DMS79 treated with DMSO at 0.1 percent for 48 hours (cell line): ENCODE data around the gene PTS.
"Not testable (repeated sequence)": the region's sequence is repeated elsewhere in the genome, so short reads cannot be mapped to it uniquely, and the experiment has no call there.

Experiments
- DNase-seq: peaks from one replicate; lab custom pipeline; 2025; lab: John Stamatoyannopoulos, UW

PTS gene

DNA sequence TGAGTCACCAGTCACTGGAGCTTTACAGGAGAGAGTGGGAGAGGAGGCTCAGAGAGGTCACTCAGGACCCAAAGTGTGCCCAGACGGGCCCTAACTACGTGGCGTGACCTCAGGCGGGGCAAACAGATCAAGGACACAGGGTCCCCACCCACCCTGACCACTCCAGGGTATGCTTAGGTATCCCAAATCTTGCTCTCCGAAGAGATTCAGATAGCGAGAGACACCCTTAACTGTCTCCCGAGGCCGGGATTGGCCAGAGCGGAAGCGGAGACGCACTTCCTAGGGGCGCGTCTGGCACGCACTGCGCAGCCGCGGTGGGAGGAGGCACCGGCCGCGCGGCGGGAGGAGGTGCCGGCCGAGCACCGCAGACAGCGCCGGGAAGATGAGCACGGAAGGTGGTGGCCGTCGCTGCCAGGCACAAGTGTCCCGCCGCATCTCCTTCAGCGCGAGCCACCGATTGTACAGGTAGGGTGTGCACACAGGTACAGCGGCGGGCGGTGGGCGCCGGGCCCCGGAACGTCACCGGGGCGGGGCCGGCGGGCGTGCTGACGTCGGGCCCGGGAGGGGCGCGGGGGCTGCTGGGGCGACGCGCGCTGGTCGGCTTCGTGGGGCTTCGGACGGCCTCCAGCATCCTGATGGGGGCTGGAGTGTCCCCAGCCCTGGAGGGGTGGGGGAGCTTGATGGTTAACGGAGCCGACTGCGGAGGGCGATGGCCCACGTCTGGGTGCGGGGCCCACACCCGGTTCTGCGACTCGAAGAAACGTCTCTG is at the start of gene PTS:
PTS (plus strand) TSS at position 367 of the 769 bp plus-strand sequence; CDS start at position 383, 16 bp downstream.
- peak; percentile 86 for DNase-seq

DNA sequence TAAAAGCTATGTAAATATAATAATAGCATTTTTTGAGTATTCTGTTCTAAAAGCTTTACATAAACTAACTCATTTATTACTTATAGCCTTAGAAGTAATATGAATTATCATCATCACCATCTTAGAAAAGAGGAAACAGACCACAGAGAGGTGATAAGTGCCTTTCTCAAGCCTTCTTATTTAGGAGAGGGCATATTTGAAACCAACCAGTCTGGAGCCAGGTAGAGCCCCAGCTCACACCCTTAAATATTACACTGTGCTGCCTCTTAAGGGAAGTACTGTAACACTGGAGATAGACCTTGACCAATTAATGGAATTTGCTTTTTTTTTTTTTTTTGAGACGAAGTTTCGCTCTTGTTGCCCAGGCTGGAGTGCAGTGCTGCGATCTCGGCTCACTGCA is 48.6 kb upstream of the PTS start:
- DNase-seq = peak; percentile 73

- DNase-seq = no peak
Measured at GRCh38 chr11:112178428-112178827, 47.8 kb upstream of the PTS start.

DNA sequence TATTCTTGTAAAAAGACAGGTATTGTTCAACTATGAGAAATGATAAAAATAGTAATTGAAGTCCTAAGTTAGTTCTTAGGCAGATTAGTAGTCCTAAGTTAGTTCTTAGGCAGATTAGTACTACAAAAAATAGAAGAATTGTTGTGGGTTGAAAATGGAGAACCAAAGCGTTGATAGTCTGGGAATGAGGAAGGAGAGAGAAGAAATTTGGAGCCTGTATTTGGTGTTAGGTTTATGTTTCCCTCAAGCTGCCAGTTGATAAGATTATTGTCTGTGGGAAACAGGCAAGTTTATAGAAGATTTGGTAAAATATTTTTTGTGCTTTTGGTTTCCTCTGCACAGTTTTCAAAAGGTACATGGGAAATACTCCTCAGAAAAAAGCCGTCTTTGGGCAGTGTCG is 47.3 kb upstream of the PTS start:
- DNase-seq = no peak

- no peak for DNase-seq
Measured at GRCh38 chr11:112179601-112180000, 46.6 kb upstream of the PTS start.

DNA sequence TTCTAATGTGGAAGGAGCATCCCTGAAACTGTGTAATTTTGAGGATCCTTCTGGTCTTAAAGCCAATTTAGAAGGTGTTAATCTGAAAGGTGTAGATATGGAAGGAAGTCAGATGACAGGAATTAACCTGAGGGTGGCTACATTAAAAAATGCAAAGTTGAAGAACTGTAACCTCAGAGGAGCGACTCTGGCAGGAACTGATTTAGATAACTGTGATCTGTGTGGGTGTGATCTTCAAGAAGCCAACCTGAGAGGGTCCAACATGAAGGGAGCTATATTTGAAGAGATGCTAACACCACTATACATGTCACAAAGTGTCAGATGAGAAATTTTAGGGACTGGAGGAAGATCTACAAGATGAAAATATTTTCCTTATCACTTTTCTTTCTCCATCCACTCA is 43.4 kb upstream of the PTS start:
- DNase-seq = no peak

GRCh38 chr11:112185883-112186282 is 40.3 kb upstream of the PTS start:
- DNase-seq = peak; percentile 96

DNA sequence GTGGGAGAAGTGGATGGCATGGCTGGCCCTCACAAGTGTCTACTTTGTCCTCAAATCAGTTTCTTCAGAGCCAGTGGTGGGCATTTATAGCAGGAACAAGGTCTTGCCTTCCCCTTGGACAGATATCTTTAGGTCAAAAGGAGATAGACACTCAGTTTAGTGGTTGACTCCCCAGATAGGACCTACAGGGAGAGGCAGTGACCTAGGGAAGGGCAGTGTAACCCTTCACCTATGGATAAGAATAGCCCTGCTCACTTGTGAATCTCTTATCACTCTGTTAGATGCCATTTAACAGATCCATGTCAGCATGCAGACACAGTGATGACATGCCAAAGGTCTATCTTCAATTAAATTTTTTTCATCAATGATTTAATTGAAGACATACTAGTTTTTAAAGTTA is 39.9 kb upstream of the PTS start:
- no peak for DNase-seq

- not testable (repeated sequence) for DNase-seq
Measured at GRCh38 chr11:112195113-112195512, 31.1 kb upstream of the PTS start.

GRCh38 chr11:112195951-112196351 is 30.3 kb upstream of the PTS start:
- no peak for DNase-seq

- DNase-seq = no peak
Measured at GRCh38 chr11:112196519-112197087, 29.6 kb upstream of the PTS start.

DNA sequence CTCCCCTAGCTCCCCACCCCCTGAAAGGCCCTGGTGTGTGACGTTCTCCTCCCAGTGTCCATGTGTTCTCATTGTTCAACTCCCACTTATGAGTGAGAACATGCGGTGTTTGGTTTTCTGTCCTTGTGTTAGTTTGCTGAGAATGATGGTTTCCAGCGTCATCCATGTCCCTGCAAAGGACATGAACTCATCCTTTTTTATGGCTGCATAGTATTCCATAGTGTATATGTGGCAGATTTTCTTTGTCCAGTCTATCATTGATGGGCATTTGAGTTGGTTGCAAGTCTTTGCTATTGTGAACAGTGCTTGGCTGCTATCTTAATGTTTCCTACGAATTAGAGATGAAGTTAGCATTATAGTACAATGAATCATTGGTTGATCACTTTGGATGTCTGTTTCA is 27.1 kb upstream of the PTS start:
- DNase-seq = not testable (repeated sequence)

- no peak for DNase-seq
Measured at GRCh38 chr11:112200252-112200651, 26.0 kb upstream of the PTS start.

- no peak for DNase-seq
Measured at GRCh38 chr11:112206071-112206470, 20.2 kb upstream of the PTS start.

- no peak for DNase-seq
Measured at GRCh38 chr11:112210890-112211289, 15.3 kb upstream of the PTS start.

DNA sequence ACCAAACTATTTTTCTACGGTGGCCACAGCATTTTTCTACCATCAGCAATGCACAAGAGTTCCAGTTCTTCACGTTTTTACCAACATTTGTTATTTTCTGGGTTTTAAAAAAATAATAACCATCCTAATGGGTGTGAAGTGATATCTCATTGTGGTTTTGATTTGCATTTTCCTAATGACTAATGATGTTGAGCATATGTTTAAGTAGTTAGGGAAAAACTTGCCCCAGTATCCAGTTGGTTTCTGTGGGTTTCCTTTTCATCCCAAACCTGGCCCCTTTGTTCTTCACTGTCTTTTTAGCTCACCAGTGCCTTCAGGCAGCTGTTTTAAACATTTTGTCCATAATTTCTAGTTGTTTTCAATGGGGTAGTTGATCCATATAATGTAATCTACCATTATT is 14.7 kb upstream of the PTS start:
- no peak for DNase-seq

GRCh38 chr11:112212290-112212689 is 13.9 kb upstream of the PTS start:
- DNase-seq = no peak

DNA sequence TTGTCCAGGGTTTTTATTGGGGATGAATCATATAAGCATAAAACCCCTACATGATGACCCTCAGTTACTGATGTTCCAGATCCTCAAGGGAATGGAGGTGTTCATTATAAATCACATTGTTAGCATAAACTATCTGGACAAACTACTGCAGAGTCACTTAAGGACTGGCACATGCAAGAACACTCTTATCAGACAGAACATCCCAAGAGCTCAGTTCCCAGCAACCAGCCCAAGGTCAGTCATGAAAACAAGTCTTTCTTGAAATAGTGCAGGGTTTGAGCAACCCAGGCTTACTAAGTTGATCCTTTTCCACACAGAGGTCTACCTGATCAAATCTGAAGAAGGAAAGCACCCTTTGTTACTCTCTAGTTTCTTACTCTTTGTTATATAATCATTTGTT is 13.5 kb upstream of the PTS start:
- no peak for DNase-seq

DNA sequence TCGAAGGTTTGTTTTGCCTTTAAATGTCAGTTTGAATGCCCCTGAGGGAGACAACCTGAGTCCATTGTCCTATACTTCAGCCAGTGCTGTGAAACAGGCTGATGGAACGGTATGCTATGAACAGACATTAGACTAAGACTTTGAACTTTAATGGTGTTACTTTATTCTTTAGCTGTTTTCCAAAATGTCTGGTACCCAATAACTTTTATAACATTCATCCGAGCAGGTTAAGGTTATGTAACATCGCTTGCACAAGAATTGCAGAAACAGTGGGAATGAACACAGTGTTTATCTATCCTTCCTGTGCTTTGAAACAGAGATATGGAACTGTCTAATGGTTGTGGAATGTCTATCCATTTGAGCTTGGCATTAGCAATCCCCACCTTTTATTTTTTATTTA is 12.5 kb upstream of the PTS start:
- no peak for DNase-seq

GRCh38 chr11:112215621-112216020 is 10.6 kb upstream of the PTS start:
- DNase-seq = no peak

DNA sequence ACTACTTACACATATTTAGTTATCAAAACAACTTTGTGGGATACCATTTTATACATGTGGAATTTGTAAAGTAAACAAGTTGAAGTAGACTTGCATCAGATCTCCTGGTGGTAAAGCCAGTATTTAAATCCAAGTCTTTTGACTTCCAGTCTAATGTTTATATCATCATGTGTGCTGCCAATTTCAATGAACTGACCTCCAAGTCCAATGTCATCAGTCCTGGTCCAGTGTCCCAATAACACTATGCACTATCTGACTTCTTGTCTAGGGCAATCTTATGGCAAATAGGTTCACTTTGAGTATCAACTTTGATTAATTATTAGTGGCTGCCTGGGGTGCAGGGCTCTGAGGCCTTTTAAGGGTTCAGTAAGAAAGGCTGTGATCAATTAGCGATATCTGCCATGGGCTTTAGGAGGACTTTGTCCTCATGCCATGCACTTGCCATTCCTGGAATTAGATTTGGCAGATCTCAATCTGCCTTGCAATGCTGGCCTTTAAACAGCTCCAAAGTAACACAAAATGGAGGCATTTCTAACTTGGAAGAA is 9.6 kb upstream of the PTS start:
- DNase-seq = no peak

GRCh38 chr11:112219476-112220232 is 6.6 kb upstream of the PTS start:
- DNase-seq = peak; percentile 85

DNA sequence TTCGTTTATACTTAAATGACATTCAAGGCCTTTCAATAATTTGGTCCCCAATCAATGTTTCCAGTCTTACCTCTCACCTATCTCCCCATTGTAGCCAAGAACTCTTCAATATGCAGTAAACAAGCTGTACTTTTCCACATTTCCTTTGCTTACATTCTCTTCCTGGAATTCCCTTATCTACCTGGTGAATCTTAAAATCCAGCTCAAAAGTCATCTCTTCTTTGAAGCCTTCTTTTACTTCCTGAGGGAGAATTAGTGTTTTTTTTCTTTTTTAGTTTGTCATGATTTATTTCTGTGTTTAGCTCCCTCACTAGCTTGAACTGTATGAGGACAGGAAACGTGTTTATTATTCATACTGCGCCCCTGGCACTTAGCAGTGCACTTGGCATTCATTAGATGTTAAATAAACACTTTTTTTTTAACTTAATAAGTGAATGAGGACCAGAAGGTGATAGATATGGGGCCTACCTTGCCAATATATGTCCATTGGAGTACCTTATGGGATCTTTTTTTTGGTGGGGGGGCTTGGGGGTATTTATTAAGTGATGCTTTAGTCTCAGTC is 4.9 kb upstream of the PTS start:
- no peak for DNase-seq
